Spinal cord (tissue), 10 donors: Measurements from ENCODE around the gene ENOX1. TPM values are rescaled to one million over a fixed set of nuclear protein-coding genes. Genes with fewer than 3 reads are reported as not detected.

Experiments
- DNase-seq, 6 donors: peaks; one replicate each; pipeline versions ENCODE4 v3.0.0 to v3.0.0-alpha.2; 2013 to 2015; ENCODE audit warnings: low spot score in 6 of 6, low read depth in 4 of 6
- H3K27ac ChIP-seq: one replicate; pipeline ENCODE4 v1.5.1; 2013; ENCODE audit warnings: low read depth, low read length, control low read depth
- H3K27me3 ChIP-seq: one replicate; pipeline ENCODE4 v1.6.1; 2013; ENCODE audit warnings: low read length; ENCODE audit not compliant: control insufficient read depth, insufficient read depth
- H3K36me3 ChIP-seq: one replicate; pipeline ENCODE4 v1.6.1; 2013; ENCODE audit warnings: low read length; ENCODE audit not compliant: control insufficient read depth, insufficient read depth
- H3K4me1 ChIP-seq: one replicate; pipeline ENCODE4 v1.6.1; 2013; ENCODE audit warnings: low read length; ENCODE audit not compliant: control insufficient read depth, insufficient read depth
- H3K4me3 ChIP-seq: one replicate; pipeline ENCODE4 v1.5.1; 2013; ENCODE audit warnings: low read depth, low read length, control low read depth
- H3K9me3 ChIP-seq: one replicate; pipeline ENCODE4 v1.6.1; 2013; ENCODE audit warnings: low read length; ENCODE audit not compliant: control insufficient read depth, insufficient read depth
- WGBS: methylation state at CpG from one replicate; pipeline ENCODE4 v1.1.5; 2013; ENCODE audit warnings: missing lambda C conversion rate; ENCODE audit not compliant: insufficient coverage; 5-methylcytosine and 5-hydroxymethylcytosine counted together
- polyA plus RNA-seq, 2 donors: library from polyadenylated mRNA; unstranded; fragments of 120-200 nt; gene quantifications; one replicate each; pipeline ENCODE4 v1.2.1, GENCODE V29; 2013; ENCODE audit not compliant: insufficient read length in 2 of 2
- total RNA-seq, 2 donors: library from RNA; depleted of rRNA in 1 of 2; stranded (reverse); fragments of 120-200 nt in 1 of 2; fragments of >200 nt in 1 of 2; gene quantifications; one replicate each; pipeline versions ENCODE4 v1.2.3 to v1.2.4, GENCODE V29; 2013 to 2014
- donor health status: healthy.

The ENOX1 gene
- total and polyA plus RNA-seq, 4 donors: 17.9 to 20.5 (median 19.2) TPM

- H3K36me3 ChIP-seq: peaks cover 3% of the 10 kb centered on the region
- 0% methylated on average over 1 of the region's 2 CpGs for WGBS
- H3K4me3 ChIP-seq: no peak overlapping the region
- H3K27ac ChIP-seq: no peak overlapping the region
- H3K27me3 ChIP-seq: no peaks in the 10 kb centered on the region
- H3K9me3 ChIP-seq: no peaks in the 10 kb centered on the region
- DNase-seq: no peak
- H3K4me1 ChIP-seq: peaks cover 26% of the 10 kb centered on the region
Measured at GRCh38 chr13:43304945-43305344, 481.8 kb downstream of the ENOX1 start.

DNA sequence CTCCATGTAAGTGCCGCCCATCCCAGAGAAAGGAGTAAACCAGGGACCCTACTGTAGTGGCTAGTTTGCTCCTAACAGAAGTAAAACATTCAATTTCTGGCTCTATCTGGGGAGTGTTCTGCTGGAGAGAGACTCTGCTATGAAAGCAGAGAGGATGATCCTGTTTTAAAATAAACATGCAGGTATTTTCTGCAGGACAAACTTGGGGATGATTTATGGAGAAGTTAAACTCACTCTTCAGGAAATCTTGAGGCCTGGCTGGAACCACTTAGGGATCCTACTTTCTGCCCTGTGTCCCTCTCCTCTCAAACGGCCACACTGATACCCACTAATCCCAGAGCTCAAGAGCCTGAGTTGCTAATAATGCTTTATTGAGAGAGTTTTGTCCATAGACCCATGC is 482.3 kb downstream of the ENOX1 start:
- Histone ChIP-seq H3K4me1 (peaks cover 26% of the 10 kb centered on the region), H3K27ac (no peak overlapping the region), H3K36me3 (peaks cover 3% of the 10 kb centered on the region), H3K4me3 (no peak overlapping the region), H3K9me3 (no peaks in the 10 kb centered on the region), H3K27me3 (no peaks in the 10 kb centered on the region)
- DNase-seq: no peak
- WGBS: 88% methylated on average over 1 of the region's 2 CpGs

- Histone ChIP-seq H3K9me3 (no peaks in the 10 kb centered on the region), H3K4me3 (no peak overlapping the region), H3K4me1 (peaks cover 26% of the 10 kb centered on the region), H3K27ac (peak overlapping the region; percentile 45), H3K36me3 (peaks cover 3% of the 10 kb centered on the region), H3K27me3 (no peaks in the 10 kb centered on the region)
- WGBS: 21% methylated on average over 3 of the region's 5 CpGs
- DNase-seq: peak in 5 of 6 donors; percentile 35 to 94 (median 57)
Measured at GRCh38 chr13:43303033-43303729, 483.6 kb downstream of the ENOX1 start.

- Histone ChIP-seq H3K27ac (no peak overlapping the region), H3K4me1 (peaks cover 19% of the 10 kb centered on the region), H3K36me3 (peaks cover 3% of the 10 kb centered on the region), H3K9me3 (no peaks in the 10 kb centered on the region), H3K27me3 (no peaks in the 10 kb centered on the region), H3K4me3 (no peak overlapping the region)
- no CpG with 5 or more reads among the region's 3 CpGs for WGBS
- DNase-seq: peak in 1 of 6 donors; percentile 39
Measured at GRCh38 chr13:43301346-43301969, 485.3 kb downstream of the ENOX1 start.

DNA sequence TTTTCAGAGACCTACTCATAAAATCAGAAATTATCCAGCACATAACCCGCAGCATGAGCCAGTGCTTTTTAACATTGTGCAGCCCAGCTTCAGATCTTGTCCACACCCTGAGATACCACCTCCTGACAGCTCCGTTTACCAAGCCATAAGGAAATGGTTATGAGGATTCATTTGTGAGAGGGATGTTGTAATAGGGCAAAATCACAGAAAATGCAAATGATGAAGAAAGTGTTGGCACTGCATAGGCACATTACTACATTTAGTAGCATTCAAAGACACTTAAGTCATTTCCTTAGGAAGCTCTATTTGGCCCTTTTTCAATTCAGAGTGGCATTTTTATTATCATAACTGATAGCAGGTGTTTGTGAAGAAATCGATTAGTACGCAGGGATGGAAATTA is 485.9 kb downstream of the ENOX1 start:
- WGBS: no CpG with 5 or more reads among the region's 4 CpGs
- H3K4me3 ChIP-seq: no peak overlapping the region
- peak in 2 of 6 donors; percentile 51 to 66 for DNase-seq

GRCh38 chr13:43299374-43299773 is 487.4 kb downstream of the ENOX1 start:
- H3K9me3 ChIP-seq: no peaks in the 10 kb centered on the region
- no peak overlapping the region for H3K4me3 ChIP-seq
- no peaks in the 10 kb centered on the region for H3K36me3 ChIP-seq
- DNase-seq: no peak
- no peaks in the 10 kb centered on the region for H3K27me3 ChIP-seq
- no peak overlapping the region for H3K27ac ChIP-seq
- peaks cover 11% of the 10 kb centered on the region for H3K4me1 ChIP-seq
- WGBS: 82% methylated on average over 5 of the region's 5 CpGs

More for the DNA sequence above, 485.9 kb downstream of the ENOX1 start:
- no peak overlapping the region for H3K27ac ChIP-seq
- H3K27me3 ChIP-seq: no peaks in the 10 kb centered on the region
- H3K36me3 ChIP-seq: peaks cover 2% of the 10 kb centered on the region
- peaks cover 15% of the 10 kb centered on the region for H3K4me1 ChIP-seq
- no peaks in the 10 kb centered on the region for H3K9me3 ChIP-seq

DNA sequence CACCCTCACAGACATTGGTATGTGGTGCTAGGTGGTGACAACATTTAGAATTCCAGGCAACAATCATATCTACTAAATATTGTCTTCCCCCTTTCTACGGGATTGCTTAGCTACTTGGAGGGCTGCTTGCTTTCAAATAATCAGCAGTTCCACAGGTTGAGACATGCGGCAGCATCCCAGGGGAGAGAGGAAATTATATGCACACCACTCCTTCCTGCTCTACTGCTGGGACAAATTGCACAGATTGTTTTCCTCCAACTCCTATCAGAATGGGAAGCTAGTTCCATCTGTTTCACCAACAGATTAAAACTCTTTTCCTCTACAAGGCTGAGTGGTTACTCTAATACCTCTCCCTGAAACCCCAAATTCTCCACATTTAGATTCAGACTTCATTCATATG is 488.0 kb downstream of the ENOX1 start:
- Histone ChIP-seq H3K36me3 (no peaks in the 10 kb centered on the region), H3K9me3 (no peaks in the 10 kb centered on the region), H3K4me1 (peaks cover 9% of the 10 kb centered on the region), H3K27me3 (no peaks in the 10 kb centered on the region), H3K4me3 (no peak overlapping the region), H3K27ac (no peak overlapping the region)
- 54% methylated on average over 2 of the region's 2 CpGs for WGBS
- peak in 2 of 6 donors; percentile 65 to 85 for DNase-seq

GRCh38 chr13:43297967-43298678 is 488.6 kb downstream of the ENOX1 start:
- Histone ChIP-seq H3K4me3 (no peak overlapping the region), H3K27me3 (no peaks in the 10 kb centered on the region), H3K9me3 (no peaks in the 10 kb centered on the region), H3K36me3 (peaks cover 2% of the 10 kb centered on the region), H3K4me1 (peaks cover 2% of the 10 kb centered on the region), H3K27ac (no peak overlapping the region)
- 73% methylated on average over 2 of the region's 6 CpGs for WGBS
- DNase-seq: no peak

GRCh38 chr13:43295825-43296564 is 490.8 kb downstream of the ENOX1 start:
- H3K27me3 ChIP-seq: no peaks in the 10 kb centered on the region
- no peaks in the 10 kb centered on the region for H3K9me3 ChIP-seq
- H3K36me3 ChIP-seq: peaks cover 5% of the 10 kb centered on the region
- 59% methylated on average over 3 of the region's 5 CpGs for WGBS
- no peak overlapping the region for H3K4me3 ChIP-seq
- no peaks in the 10 kb centered on the region for H3K4me1 ChIP-seq
- no peak for DNase-seq
- no peak overlapping the region for H3K27ac ChIP-seq
